K562 (cell line): ENCODE data around the gene FBXL13. TPM values are rescaled to one million over a fixed set of nuclear protein-coding genes. Genes with fewer than 3 reads are reported as not detected.

ENCODE experiments used
- ARID2 ChIP-seq: fragments of 450-650 bp; IDR thresholded peaks from 2 replicates; pipeline ENCODE4 v1.6.1; 2017; ENCODE audit warnings: antibody characterized with exemption, mild to moderate bottlenecking
- CC2D1A ChIP-seq: fragments of 450-650 bp; IDR thresholded peaks from 2 replicates; pipeline ENCODE4 v1.6.1; 2017; ENCODE audit warnings: mild to moderate bottlenecking
- EP300 ChIP-seq: IDR thresholded peaks from 2 replicates; pipeline ENCODE4 v1.6.1; 2012; ENCODE audit warnings: low read length, improper control_type of control experiment
- ESRRA ChIP-seq: fragments of 450-650 bp; IDR thresholded peaks from 2 replicates; pipeline ENCODE4 v1.6.1; 2014; ENCODE audit warnings: low read depth, mild to moderate bottlenecking, moderate library complexity, borderline replicate concordance
- HLTF ChIP-seq: fragments of 450-650 bp; IDR thresholded peaks from 2 replicates; pipeline ENCODE4 v1.6.1; 2016
- MAZ ChIP-seq, 2 experiments: fragments of 450-650 bp in 1 of 2; sonication (generic) in 1 of 2; formaldehyde crosslinking; IDR thresholded peaks in 1 of 2; conservative IDR thresholded peaks in 1 of 2; 2 replicates each; pipeline versions ENCODE4 v1.4.0 to v1.5.0; 2020; ENCODE audit warnings: mild to moderate bottlenecking in 1 of 2, missing genetic modification reagents in 1 of 2
- NCOA1 ChIP-seq: fragments of 450-650 bp; IDR thresholded peaks from 2 replicates; pipeline ENCODE4 v1.6.1; 2016; ENCODE audit warnings: low read depth
- NCOA4 ChIP-seq: fragments of 450-650 bp; IDR thresholded peaks from 2 replicates; pipeline ENCODE4 v1.6.1; 2018; ENCODE audit warnings: mild to moderate bottlenecking; ENCODE audit not compliant: partially characterized antibody
- PML ChIP-seq: IDR thresholded peaks from 2 replicates; pipeline ENCODE4 v1.6.1; 2012; ENCODE audit warnings: low read length, inconsistent platforms
- SNIP1 ChIP-seq: fragments of 450-650 bp; IDR thresholded peaks from 2 replicates; pipeline ENCODE4 v1.7.1; 2017; ENCODE audit warnings: low read depth, mild to moderate bottlenecking
- ZNF212 ChIP-seq: fragments of 450-650 bp; formaldehyde crosslinking; IDR thresholded peaks from 2 replicates; pipeline ENCODE4 v1.4.0; 2020; ENCODE audit warnings: mild to moderate bottlenecking
- ZNF445 ChIP-seq: fragments of 250-450 bp; sonication (Bioruptor Pico); IDR thresholded peaks from 2 replicates; pipeline ENCODE4 v1.4.0; 2020; ENCODE audit warnings: low read depth, mild to moderate bottlenecking, moderate library complexity
- ZNF589 ChIP-seq: fragments of 200-800 bp; sonication (Bioruptor generic); IDR thresholded peaks from 2 replicates; pipeline ENCODE4 v1.6.1; 2016; ENCODE audit warnings: low read depth, missing genetic modification characterization, missing compliant biosample characterization
- polyA plus RNA-seq, 8 experiments: library from polyadenylated mRNA; depleted of rRNA in 4 of 8; stranded (reverse) in 5 of 8; unstranded in 3 of 8; fragments of >200 nt; fragmentation: Nextera tagmentation in 2 of 8; fragmentation: Illumina TruSeq in 1 of 8; extraction: Ambion mirVana in 2 of 8; extraction: Trizol in 1 of 8; gene quantifications; 2 replicates each; pipeline versions ENCODE4 v1.2.1 to v1.2.3, GENCODE V29; 2011 to 2014; ENCODE audit warnings: inconsistent platforms in 1 of 8, missing spikeins in 1 of 8
- total RNA-seq, 7 experiments: library from RNA; depleted of rRNA in 6 of 7; stranded (reverse); fragments of >200 nt in 6 of 7; fragmentation: Illumina TruSeq in 2 of 7; extraction: Trizol in 2 of 7; gene quantifications; 2 replicates each; pipeline versions ENCODE4 v1.2.1 to v1.2.3, GENCODE V29; 2011 to 2021; ENCODE audit warnings: low replicate concordance in 1 of 7
- TF ChIP-seq, protein P1 (sequence below): fragments of 250-450 bp; sonication (Bioruptor Pico); IDR thresholded peaks from 2 replicates; pipeline ENCODE4 v1.4.0; 2020; ENCODE audit warnings: borderline replicate concordance
- TF ChIP-seq, protein P2 (sequence below), 2 experiments: fragments of 450-650 bp; conservative IDR thresholded peaks; 2 replicates each; pipeline ENCODE4 v1.6.1; 2017; ENCODE audit warnings: mild to moderate bottlenecking in 2 of 2, moderate library complexity in 2 of 2
- TF ChIP-seq, protein P3 (sequence below): sonication (generic); formaldehyde crosslinking; IDR thresholded peaks from 2 replicates; pipeline ENCODE4 v1.8.0; 2022; ENCODE audit warnings: missing genetic modification reagents, mild to moderate bottlenecking, borderline replicate concordance
- TF ChIP-seq, protein P4 (sequence below): fragments of 450-650 bp; IDR thresholded peaks from 2 replicates; pipeline ENCODE4 v1.6.1; 2017; ENCODE audit warnings: antibody characterized with exemption
- TF ChIP-seq, protein P5 (sequence below): sonication (generic); formaldehyde crosslinking; IDR thresholded peaks from 2 replicates; pipeline ENCODE4 v1.8.0; 2022; ENCODE audit warnings: missing genetic modification reagents, mild to moderate bottlenecking, moderate library complexity, borderline replicate concordance

The FBXL13 gene
- total and polyA plus RNA-seq, 9 of the 15 experiments (the other 6 are each of a cell fraction or from before 2014, with no cell fraction given) = 16.3 to 55.0 (median 25.4) TPM

DNA sequence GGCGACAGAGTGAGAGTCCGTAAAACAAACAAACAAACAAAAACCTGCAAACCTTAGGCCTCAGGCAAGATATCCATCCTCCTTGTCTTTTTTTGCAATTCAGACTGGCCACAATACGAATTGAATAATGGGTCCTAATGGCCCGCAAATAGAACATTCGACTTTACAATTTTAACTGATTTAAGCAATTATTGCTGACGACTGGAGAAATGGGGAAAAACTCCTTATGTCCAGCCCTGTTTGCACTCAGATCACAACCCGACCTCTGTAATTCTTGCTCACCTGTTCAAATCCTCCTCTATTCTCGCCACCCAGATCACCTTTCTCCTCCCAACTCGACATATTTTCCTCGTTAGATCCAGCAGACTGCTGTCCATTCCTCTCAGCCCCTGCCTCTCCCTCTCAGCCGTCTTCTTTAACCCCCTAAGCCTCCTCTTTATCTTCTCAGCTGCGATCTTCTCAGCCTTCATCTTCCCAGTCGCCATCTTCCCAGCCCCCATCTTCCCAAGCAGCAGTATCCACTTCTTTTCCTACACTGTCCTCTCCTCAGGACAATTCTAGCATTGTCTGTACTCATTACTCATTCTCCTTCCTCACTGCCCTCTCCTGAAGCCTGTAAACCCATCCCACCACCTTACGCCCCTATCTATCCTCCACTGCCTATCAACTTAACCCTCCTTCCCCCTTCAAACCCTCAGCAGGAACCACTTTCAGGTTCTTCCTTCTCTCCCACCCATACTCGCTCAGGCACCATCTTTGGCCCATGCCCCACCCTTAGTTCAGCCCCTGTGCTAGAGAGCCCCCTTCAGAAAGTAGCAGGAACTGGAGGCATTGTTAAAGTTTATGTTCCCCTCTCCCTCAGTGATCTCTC is 100.0 kb downstream of the FBXL13 start (continued):
- TF ChIP-seq, protein P1, sequence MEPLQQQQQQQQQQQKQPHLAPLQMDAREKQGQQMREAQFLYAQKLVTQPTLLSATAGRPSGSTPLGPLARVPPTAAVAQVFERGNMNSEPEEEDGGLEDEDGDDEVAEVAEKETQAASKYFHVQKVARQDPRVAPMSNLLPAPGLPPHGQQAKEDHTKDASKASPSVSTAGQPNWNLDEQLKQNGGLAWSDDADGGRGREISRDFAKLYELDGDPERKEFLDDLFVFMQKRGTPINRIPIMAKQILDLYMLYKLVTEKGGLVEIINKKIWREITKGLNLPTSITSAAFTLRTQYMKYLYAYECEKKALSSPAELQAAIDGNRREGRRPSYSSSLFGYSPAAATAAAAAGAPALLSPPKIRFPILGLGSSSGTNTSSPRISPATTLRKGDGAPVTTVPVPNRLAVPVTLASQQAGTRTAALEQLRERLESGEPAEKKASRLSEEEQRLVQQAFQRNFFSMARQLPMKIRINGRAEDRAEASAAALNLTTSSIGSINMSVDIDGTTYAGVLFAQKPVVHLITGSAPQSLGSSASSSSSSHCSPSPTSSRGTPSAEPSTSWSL (CRISPR knock-in tag) = no peak
- TF ChIP-seq ZNF445 (CRISPR knock-in tag) (no peak), EP300 (no peak), NCOA1 (peak; percentile 53; the same call in 1 of the 2 replicates), ZNF589 (CRISPR knock-in tag) (no peak), ESRRA (no peak), ARID2 (peak; percentile 46; the same call in 1 of the 2 replicates), NCOA4 (peak; percentile 72), CC2D1A (peak; percentile 83), ZNF212 (CRISPR knock-in tag) (no peak), SNIP1 (peak; percentile 20; the same call in 1 of the 2 replicates), HLTF (peak; percentile 96), PML (no peak), MAZ (CRISPR knock-in tag; conservative IDR thresholded peaks at IDR 0.05 in 1 of 2, IDR thresholded peaks at IDR 0.05 in 1 of 2) (peak; percentile 38 to 40; a peak in 1 of 4 replicates)
- TF ChIP-seq, protein P2, sequence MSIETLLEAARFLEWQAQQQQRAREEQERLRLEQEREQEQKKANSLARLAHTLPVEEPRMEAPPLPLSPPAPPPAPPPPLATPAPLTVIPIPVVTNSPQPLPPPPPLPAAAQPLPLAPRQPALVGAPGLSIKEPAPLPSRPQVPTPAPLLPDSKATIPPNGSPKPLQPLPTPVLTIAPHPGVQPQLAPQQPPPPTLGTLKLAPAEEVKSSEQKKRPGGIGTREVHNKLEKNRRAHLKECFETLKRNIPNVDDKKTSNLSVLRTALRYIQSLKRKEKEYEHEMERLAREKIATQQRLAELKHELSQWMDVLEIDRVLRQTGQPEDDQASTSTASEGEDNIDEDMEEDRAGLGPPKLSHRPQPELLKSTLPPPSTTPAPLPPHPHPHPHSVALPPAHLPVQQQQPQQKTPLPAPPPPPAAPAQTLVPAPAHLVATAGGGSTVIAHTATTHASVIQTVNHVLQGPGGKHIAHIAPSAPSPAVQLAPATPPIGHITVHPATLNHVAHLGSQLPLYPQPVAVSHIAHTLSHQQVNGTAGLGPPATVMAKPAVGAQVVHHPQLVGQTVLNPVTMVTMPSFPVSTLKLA (conservative IDR thresholded peaks at IDR 0.05) = peak in 1 of 2 experiments; percentile 46; a peak in 1 of 4 replicates
- TF ChIP-seq, protein P3, sequence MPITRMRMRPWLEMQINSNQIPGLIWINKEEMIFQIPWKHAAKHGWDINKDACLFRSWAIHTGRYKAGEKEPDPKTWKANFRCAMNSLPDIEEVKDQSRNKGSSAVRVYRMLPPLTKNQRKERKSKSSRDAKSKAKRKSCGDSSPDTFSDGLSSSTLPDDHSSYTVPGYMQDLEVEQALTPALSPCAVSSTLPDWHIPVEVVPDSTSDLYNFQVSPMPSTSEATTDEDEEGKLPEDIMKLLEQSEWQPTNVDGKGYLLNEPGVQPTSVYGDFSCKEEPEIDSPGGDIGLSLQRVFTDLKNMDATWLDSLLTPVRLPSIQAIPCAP (CRISPR knock-in tag) = no peak
- TF ChIP-seq, protein P4, sequence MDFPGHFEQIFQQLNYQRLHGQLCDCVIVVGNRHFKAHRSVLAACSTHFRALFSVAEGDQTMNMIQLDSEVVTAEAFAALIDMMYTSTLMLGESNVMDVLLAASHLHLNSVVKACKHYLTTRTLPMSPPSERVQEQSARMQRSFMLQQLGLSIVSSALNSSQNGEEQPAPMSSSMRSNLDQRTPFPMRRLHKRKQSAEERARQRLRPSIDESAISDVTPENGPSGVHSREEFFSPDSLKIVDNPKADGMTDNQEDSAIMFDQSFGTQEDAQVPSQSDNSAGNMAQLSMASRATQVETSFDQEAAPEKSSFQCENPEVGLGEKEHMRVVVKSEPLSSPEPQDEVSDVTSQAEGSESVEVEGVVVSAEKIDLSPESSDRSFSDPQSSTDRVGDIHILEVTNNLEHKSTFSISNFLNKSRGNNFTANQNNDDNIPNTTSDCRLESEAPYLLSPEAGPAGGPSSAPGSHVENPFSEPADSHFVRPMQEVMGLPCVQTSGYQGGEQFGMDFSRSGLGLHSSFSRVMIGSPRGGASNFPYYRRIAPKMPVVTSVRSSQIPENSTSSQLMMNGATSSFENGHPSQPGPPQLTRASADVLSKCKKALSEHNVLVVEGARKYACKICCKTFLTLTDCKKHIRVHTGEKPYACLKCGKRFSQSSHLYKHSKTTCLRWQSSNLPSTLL = peak; percentile 34; the same call in 1 of the 2 replicates
- TF ChIP-seq, protein P5, sequence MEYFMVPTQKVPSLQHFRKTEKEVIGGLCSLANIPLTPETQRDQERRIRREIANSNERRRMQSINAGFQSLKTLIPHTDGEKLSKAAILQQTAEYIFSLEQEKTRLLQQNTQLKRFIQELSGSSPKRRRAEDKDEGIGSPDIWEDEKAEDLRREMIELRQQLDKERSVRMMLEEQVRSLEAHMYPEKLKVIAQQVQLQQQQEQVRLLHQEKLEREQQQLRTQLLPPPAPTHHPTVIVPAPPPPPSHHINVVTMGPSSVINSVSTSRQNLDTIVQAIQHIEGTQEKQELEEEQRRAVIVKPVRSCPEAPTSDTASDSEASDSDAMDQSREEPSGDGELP = 0 out of 2 replicates have a peak, but pooled peaks have one; percentile 26
